ENCODE measurements around the gene FBXW2. TPM values are rescaled to one million over a fixed set of nuclear protein-coding genes. Genes with fewer than 3 reads are reported as not detected.
"Not testable (repeated sequence)": the region's sequence is repeated elsewhere in the genome, so short reads cannot be mapped to it uniquely, and the experiment has no call there.

Gene FBXW2
- polyA plus RNA-seq, 1 of the 3 experiments (the other 2 are of a cell fraction): 40.1 TPM

- H3F3A ChIP-seq (replicated peaks; ENCODE audit: insufficient read depth): peaks cover 12% of the 10 kb centered on the region
Observed at GRCh38 chr9:120807607-120808379, 14.6 kb upstream of the FBXW2 start.

GRCh38 chr9:120804784-120805363, 11.7 kb upstream of the FBXW2 start:
- DNase-seq; CTCF ChIA-PET; H3K9ac ChIP-seq; H3K9me2 ChIP-seq; POLR2A ChIA-PET; H3K79me2 ChIP-seq (ENCODE audit: insufficient read depth); H3K27me3 ChIP-seq (ENCODE audit: insufficient read depth); H3K27ac ChIP-seq (ENCODE audit: low read depth in 2 of 2, low read length in 1 of 2); H3K4me3 ChIP-seq (ENCODE audit: low read depth in 2 of 2, low read length in 1 of 2); H3K4me2 ChIP-seq; H3K4me1 ChIP-seq (ENCODE audit: control insufficient read depth in 1 of 2, insufficient read depth in 2 of 2, low read depth in 1 of 2, low read length in 1 of 2); H4K20me1 ChIP-seq (ENCODE audit: insufficient read depth); H2AFZ ChIP-seq (ENCODE audit: low read depth): not testable (repeated sequence)
- Histone ChIP-seq H3F3A (replicated peaks; ENCODE audit: insufficient read depth) (peaks cover 21% of the 10 kb centered on the region), H3K9me3 (peaks cover 33% of the 10 kb centered on the region), H3K36me3 (replicated peaks in 1 of 2; ENCODE audit: control insufficient read depth in 1 of 2, insufficient read depth in 2 of 2, low read length in 1 of 2) (peaks cover 0 to 14% of the 10 kb centered on the region in 2 experiments)
- 60% methylated on average over 3 of the region's 3 CpGs for WGBS (ENCODE audit: low lambda C conversion rate)

More at GRCh38 chr9:120807607-120808379, 14.6 kb upstream of the FBXW2 start:
- Histone ChIP-seq H3K9me2 (no peaks in the 10 kb centered on the region), H2AFZ (ENCODE audit: low read depth) (no peak overlapping the region), H3K36me3 (replicated peaks in 1 of 2; ENCODE audit: control insufficient read depth in 1 of 2, insufficient read depth in 2 of 2, low read length in 1 of 2) (peaks cover 0 to 28% of the 10 kb centered on the region in 2 experiments), H4K20me1 (ENCODE audit: insufficient read depth) (no peaks in the 10 kb centered on the region), H3K4me2 (no peak overlapping the region), H3K4me1 (ENCODE audit: control insufficient read depth in 1 of 2, insufficient read depth in 2 of 2, low read depth in 1 of 2, low read length in 1 of 2) (no peaks in the 10 kb centered on the region), H3K27me3 (ENCODE audit: insufficient read depth) (no peaks in the 10 kb centered on the region), H3K27ac (ENCODE audit: low read depth in 2 of 2, low read length in 1 of 2) (no peak overlapping the region), H3K9ac (no peak overlapping the region), H3K4me3 (ENCODE audit: low read depth in 2 of 2, low read length in 1 of 2) (no peak overlapping the region), H3K9me3 (peaks cover 34% of the 10 kb centered on the region), H3K79me2 (ENCODE audit: insufficient read depth) (no peaks in the 10 kb centered on the region)
- POLR2A ChIA-PET: no interaction called here
- no peak for DNase-seq
- TF ChIP-seq JUND (IDR thresholded peaks at IDR 0.05): no peak
- no peak for TF ChIP-seq TCF12 (IDR thresholded peaks at IDR 0.05)
- TF ChIP-seq GABPA (IDR thresholded peaks at IDR 0.05; ENCODE audit: low read depth): no peak
- TF ChIP-seq MXI1 (IDR thresholded peaks at IDR 0.05; ENCODE audit: low read depth, low read length): no peak
- CTCF ChIA-PET: no interaction called here

DNA sequence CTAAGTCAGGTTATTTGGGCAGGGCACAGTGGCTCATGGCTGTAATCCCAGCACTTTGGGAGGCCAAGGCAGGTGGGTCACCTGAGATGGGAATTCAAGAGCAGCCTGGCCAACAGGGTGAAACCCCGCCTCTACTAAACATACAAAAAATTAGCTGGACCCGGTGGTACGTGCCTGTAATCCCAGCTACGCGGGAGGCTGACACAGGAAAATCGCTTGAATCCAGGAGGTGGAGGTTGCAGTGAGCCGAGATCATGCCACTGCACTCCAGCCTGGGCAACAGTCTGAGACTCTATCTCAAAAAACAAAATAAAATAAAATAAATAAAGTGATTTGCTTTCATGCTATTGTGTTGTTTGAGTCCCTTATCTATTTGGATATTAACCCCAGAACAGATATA, 8.2 kb upstream of the FBXW2 start:
- H2AFZ ChIP-seq (ENCODE audit: low read depth): no peak overlapping the region
- no peak overlapping the region for H3K4me2 ChIP-seq
- WGBS (ENCODE audit: low lambda C conversion rate): 89% methylated on average over 7 of the region's 7 CpGs
- no peaks in the 10 kb centered on the region for H4K20me1 ChIP-seq (ENCODE audit: insufficient read depth)
- H3K9me3 ChIP-seq: peaks cover 8% of the 10 kb centered on the region; the same call in 1 of the 2 replicates
- H3K4me3 ChIP-seq (ENCODE audit: low read depth in 2 of 2, low read length in 1 of 2): no peak overlapping the region
- H3K79me2 ChIP-seq (ENCODE audit: insufficient read depth): no peaks in the 10 kb centered on the region
- no peaks in the 10 kb centered on the region for H3K4me1 ChIP-seq (ENCODE audit: control insufficient read depth in 1 of 2, insufficient read depth in 2 of 2, low read depth in 1 of 2, low read length in 1 of 2)
- no peak overlapping the region for H3K9ac ChIP-seq
- CTCF ChIA-PET: no interaction called here
- H3K27me3 ChIP-seq (ENCODE audit: insufficient read depth): no peaks in the 10 kb centered on the region
- DNase-seq: no peak
- H3K9me2 ChIP-seq: no peaks in the 10 kb centered on the region
- peaks cover 0 to under 1% of the 10 kb centered on the region in 2 experiments for H3K36me3 ChIP-seq (replicated peaks in 1 of 2; ENCODE audit: control insufficient read depth in 1 of 2, insufficient read depth in 2 of 2, low read length in 1 of 2)
- no peak overlapping the region for H3K27ac ChIP-seq (ENCODE audit: low read depth in 2 of 2, low read length in 1 of 2)
- POLR2A ChIA-PET: interaction anchor here (1.4 kb wide), 1 partner anchor 8 kb away, joined by 3 read pairs; no protein-coding TSS in a partner anchor
- H3F3A ChIP-seq (replicated peaks; ENCODE audit: insufficient read depth): peaks cover 14% of the 10 kb centered on the region
- TF ChIP-seq TAF1 (IDR thresholded peaks at IDR 0.05; ENCODE audit: borderline replicate concordance, low read depth, low read length) (no peak), FOSL2 (IDR thresholded peaks at IDR 0.05; ENCODE audit: borderline replicate concordance, low read depth) (no peak), ELF1 (IDR thresholded peaks at IDR 0.05) (no peak), RXRA (IDR thresholded peaks at IDR 0.05; ENCODE audit: borderline replicate concordance, low read depth) (no peak), TCF12 (IDR thresholded peaks at IDR 0.05) (no peak), NFIC (IDR thresholded peaks at IDR 0.05; ENCODE audit: borderline replicate concordance) (no peak), REST (IDR thresholded peaks at IDR 0.05; ENCODE audit: low read depth, low read length) (no peak), CTCF (IDR thresholded peaks at IDR 0.05) (no peak), RCOR1 (IDR thresholded peaks at IDR 0.05; ENCODE audit: low read length) (no peak), SMC3 (IDR thresholded peaks at IDR 0.05; ENCODE audit: low read depth, low read length) (no peak)
- TF ChIP-seq, protein P1, sequence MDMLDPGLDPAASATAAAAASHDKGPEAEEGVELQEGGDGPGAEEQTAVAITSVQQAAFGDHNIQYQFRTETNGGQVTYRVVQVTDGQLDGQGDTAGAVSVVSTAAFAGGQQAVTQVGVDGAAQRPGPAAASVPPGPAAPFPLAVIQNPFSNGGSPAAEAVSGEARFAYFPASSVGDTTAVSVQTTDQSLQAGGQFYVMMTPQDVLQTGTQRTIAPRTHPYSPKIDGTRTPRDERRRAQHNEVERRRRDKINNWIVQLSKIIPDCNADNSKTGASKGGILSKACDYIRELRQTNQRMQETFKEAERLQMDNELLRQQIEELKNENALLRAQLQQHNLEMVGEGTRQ (IDR thresholded peaks at IDR 0.05; ENCODE audit: borderline replicate concordance, low read depth, low read length): no peak
